Measurements from ENCODE around the gene SERP1.

The SERP1 gene

DNA sequence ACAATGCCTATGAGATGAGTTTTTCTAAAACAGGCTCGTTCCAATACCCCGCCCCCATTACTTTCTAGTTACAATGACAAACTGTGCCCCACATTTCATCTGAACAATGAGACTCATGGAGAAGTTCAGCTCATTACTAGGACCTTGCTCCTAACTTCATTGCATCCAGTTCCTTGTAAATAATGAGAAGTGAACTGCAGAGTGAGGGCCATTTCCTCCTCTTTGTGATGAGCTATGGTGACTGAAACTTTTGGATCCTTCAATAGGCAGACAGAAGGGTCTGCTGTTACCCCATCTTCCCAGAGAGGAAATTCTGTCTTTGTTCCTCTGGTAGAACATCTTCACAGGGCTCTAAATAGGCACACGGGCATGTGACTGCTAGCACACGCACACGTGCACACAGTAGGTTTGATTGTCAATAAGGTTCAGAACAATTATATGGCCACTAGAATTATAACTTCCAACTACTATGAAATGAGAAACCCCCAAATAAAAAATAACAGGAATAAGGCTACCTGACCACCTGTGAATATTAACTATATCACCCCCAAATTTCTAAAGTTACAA, 51.8 kb downstream of the SERP1 start:
- DNase-seq (ENCODE audit: low read depth), result no peak
- TF ChIP-seq CTCF (conservative IDR thresholded peaks at IDR 0.05; ENCODE audit: low read length), result no peak

More for the DNA sequence above, 51.8 kb downstream of the SERP1 start:
- H3K4me3 ChIP-seq (ENCODE audit: low read length), result no peak overlapping the region
